CD14-positive monocyte (primary cell): ENCODE results near the gene C9orf85. TPM values are rescaled to one million over a fixed set of nuclear protein-coding genes. Genes with fewer than 3 reads are reported as not detected.

ENCODE experiments used
- DNase-seq, 3 donors: peaks; one replicate each; pipeline ENCODE4 v3.0.0-alpha.2; 2011 to 2022
- H2AFZ ChIP-seq: 2 replicates; pipeline ENCODE4 v1.6.0; 2012; ENCODE audit warnings: mild to moderate bottlenecking, low read depth, low read length, inconsistent platforms; ENCODE audit not compliant: insufficient read depth, poor library complexity, severe bottlenecking
- H3K27ac ChIP-seq, 2 donors: 1 replicate in 1 of 2; 2 replicates in 1 of 2; pipeline ENCODE4 v1.5.1; 2012 to 2013; ENCODE audit warnings: low read length in 2 of 2, control low read depth in 1 of 2, inconsistent platforms in 1 of 2, low read depth in 1 of 2, mild to moderate bottlenecking in 1 of 2
- H3K27me3 ChIP-seq, 2 donors: one replicate each; pipeline versions ENCODE4 v1.6.0 to v1.6.1; 2011 to 2013; ENCODE audit warnings: low read length in 2 of 2; ENCODE audit not compliant: control insufficient read depth in 2 of 2, insufficient read depth in 2 of 2
- H3K36me3 ChIP-seq, 2 donors: replicated peaks in 1 of 2; 1 replicate in 1 of 2; 2 replicates in 1 of 2; pipeline versions ENCODE4 v1.5.1 to v1.6.1; 2012 to 2013; ENCODE audit warnings: low read length in 2 of 2, control low read depth in 1 of 2, inconsistent platforms in 1 of 2, mild to moderate bottlenecking in 1 of 2; ENCODE audit not compliant: insufficient read depth in 2 of 2, control insufficient read depth in 1 of 2
- H3K4me1 ChIP-seq, 2 donors: 1 replicate in 1 of 2; 2 replicates in 1 of 2; pipeline versions ENCODE4 v1.5.1 to v1.6.1; 2012 to 2013; ENCODE audit warnings: low read length in 2 of 2, control low read depth in 1 of 2, inconsistent platforms in 1 of 2, mild to moderate bottlenecking in 1 of 2, moderate library complexity in 1 of 2; ENCODE audit not compliant: insufficient read depth in 2 of 2, control insufficient read depth in 1 of 2
- H3K4me2 ChIP-seq: replicated peaks from 2 replicates; pipeline ENCODE3; 2012; ENCODE audit warnings: low read length, moderate library complexity, mild to moderate bottlenecking; ENCODE audit not compliant: poor library complexity, severe bottlenecking; ENCODE audit errors: extremely low read depth
- H3K4me3 ChIP-seq, 3 experiments: fragments of 200-600 bp in 1 of 3; sonication (generic) in 1 of 3; replicated peaks in 1 of 3; 1 replicate in 2 of 3; 2 replicates in 1 of 3; pipeline ENCODE4 v1.5.1; 2011 to 2013; ENCODE audit warnings: low read length in 3 of 3, mild to moderate bottlenecking in 3 of 3, control low read depth in 2 of 3, low read depth in 2 of 3, inconsistent platforms in 1 of 3, moderate library complexity in 1 of 3
- H3K79me2 ChIP-seq: 2 replicates; pipeline ENCODE4 v1.6.0; 2012; ENCODE audit warnings: mild to moderate bottlenecking, control low read depth, inconsistent platforms, low read length, moderate library complexity; ENCODE audit not compliant: insufficient read depth
- H3K9ac ChIP-seq: 2 replicates; pipeline ENCODE4 v1.6.0; 2017; ENCODE audit warnings: low read length, mild to moderate bottlenecking; ENCODE audit not compliant: insufficient read depth, poor library complexity, severe bottlenecking
- H3K9me3 ChIP-seq, 2 donors: replicated peaks in 1 of 2; 1 replicate in 1 of 2; 2 replicates in 1 of 2; pipeline versions ENCODE4 v1.5.1 to v1.6.1; 2012 to 2013; ENCODE audit warnings: low read length in 2 of 2, control low read depth in 1 of 2; ENCODE audit not compliant: control insufficient read depth in 1 of 2, insufficient read depth in 1 of 2
- H4K20me1 ChIP-seq: 2 replicates; pipeline ENCODE4 v1.6.0; 2012; ENCODE audit warnings: mild to moderate bottlenecking, low read length, control low read depth, moderate library complexity; ENCODE audit not compliant: insufficient read depth
- H3K27ac Mint-ChIP-seq, 7 donors: one replicate each; pipeline ENCODE4 v1.8.0; 2020; ENCODE audit warnings: mild to moderate bottlenecking in 7 of 7, mixed read lengths in 7 of 7, moderate library complexity in 6 of 7, inconsistent platforms in 2 of 7
- H3K27me3 Mint-ChIP-seq, 3 donors: one replicate each; pipeline ENCODE4 v1.8.0; 2021 to 2022; ENCODE audit warnings: low read depth in 3 of 3, mild to moderate bottlenecking in 3 of 3, mixed read lengths in 3 of 3, moderate library complexity in 3 of 3, inconsistent platforms in 1 of 3
- H3K36me3 Mint-ChIP-seq, 2 donors: one replicate each; pipeline ENCODE4 v1.8.0; 2020; ENCODE audit warnings: mixed read lengths in 2 of 2, inconsistent platforms in 1 of 2, mild to moderate bottlenecking in 1 of 2
- H3K4me1 Mint-ChIP-seq: one replicate; pipeline ENCODE4 v1.8.0; 2020; ENCODE audit warnings: mild to moderate bottlenecking, mixed read lengths
- H3K4me3 Mint-ChIP-seq, 2 donors: one replicate each; pipeline ENCODE4 v1.8.0; 2020; ENCODE audit warnings: mild to moderate bottlenecking in 2 of 2, mixed read lengths in 2 of 2, moderate library complexity in 1 of 2
- H3K9me3 Mint-ChIP-seq, 7 donors: one replicate each; pipeline ENCODE4 v1.8.0; 2020 to 2022; ENCODE audit warnings: mixed read lengths in 7 of 7, mild to moderate bottlenecking in 6 of 7, moderate library complexity in 6 of 7, inconsistent platforms in 2 of 7
- WGBS: methylation state at CpG from one replicate; pipeline ENCODE4 v1.1.5; 2013; ENCODE audit warnings: missing lambda C conversion rate; ENCODE audit not compliant: insufficient coverage; 5-methylcytosine and 5-hydroxymethylcytosine counted together
- intact Hi-C, 2 donors: fragments of 100-400 bp; cut with micrococcal nuclease; formaldehyde crosslinking; loops; one replicate each; pipeline versions ENCODE4 v1.15.0 to v1.15.1; 2023
- polyA plus RNA-seq, 3 donors: library from polyadenylated mRNA; depleted of rRNA in 1 of 3; unstranded in 2 of 3; stranded (reverse) in 1 of 3; fragments of 300-500 nt in 2 of 3; fragments of >200 nt in 1 of 3; fragmentation: Illumina TruSeq in 2 of 3; gene quantifications; 1 replicate in 2 of 3; 2 replicates in 1 of 3; pipeline ENCODE4 v1.2.3, GENCODE V29; 2012 to 2021
- TF ChIP-seq, protein P1 (sequence below): fragments of 200-600 bp; IDR thresholded peaks from one replicate; pipeline ENCODE4 v1.8.0; 2022; ENCODE audit warnings: antibody characterized with exemption, mild to moderate bottlenecking

C9orf85 gene
- polyA plus RNA-seq, 3 donors: 4.5 to 6.4 (median 5.4) TPM

DNA sequence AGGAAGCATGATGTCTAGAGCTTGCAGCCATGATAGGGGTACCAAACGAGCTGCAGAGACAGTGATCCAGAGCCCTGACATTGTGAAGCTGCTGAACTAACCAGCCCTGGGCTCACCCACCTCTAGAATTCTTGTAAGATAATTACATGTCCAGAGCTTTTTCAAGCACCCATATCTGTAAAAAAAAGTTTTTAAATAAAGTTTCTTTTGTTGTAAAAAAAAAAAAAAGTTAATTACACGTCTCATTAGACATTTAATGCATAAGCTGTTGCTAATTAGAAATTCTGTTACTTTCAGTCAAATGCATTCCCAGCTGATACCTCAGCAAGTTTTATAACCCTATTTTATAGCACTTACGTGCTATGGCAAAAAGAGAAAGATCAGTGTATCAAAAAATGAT is 65.6 kb downstream of the C9orf85 start:
- no peaks in the 10 kb centered on the region for H3K9me3 ChIP-seq
- whole genome bisulfite sequencing: no CpG with 5 or more reads among the region's 3 CpGs
- no peak overlapping the region for H3K9ac ChIP-seq
- Mint-ChIP-seq H3K4me3 (no peak overlapping the region), H3K9me3 (no peaks in the 10 kb centered on the region), H3K36me3 (peaks cover 11 to 23% of the 10 kb centered on the region in 2 donors), H3K4me1 (peaks cover 10% of the 10 kb centered on the region), H3K27ac (no peak overlapping the region), H3K27me3 (peaks cover 0 to 2% (median 0%) of the 10 kb centered on the region in 3 donors)
- no peaks in the 10 kb centered on the region for H3K4me1 ChIP-seq
- TF ChIP-seq, protein P1, sequence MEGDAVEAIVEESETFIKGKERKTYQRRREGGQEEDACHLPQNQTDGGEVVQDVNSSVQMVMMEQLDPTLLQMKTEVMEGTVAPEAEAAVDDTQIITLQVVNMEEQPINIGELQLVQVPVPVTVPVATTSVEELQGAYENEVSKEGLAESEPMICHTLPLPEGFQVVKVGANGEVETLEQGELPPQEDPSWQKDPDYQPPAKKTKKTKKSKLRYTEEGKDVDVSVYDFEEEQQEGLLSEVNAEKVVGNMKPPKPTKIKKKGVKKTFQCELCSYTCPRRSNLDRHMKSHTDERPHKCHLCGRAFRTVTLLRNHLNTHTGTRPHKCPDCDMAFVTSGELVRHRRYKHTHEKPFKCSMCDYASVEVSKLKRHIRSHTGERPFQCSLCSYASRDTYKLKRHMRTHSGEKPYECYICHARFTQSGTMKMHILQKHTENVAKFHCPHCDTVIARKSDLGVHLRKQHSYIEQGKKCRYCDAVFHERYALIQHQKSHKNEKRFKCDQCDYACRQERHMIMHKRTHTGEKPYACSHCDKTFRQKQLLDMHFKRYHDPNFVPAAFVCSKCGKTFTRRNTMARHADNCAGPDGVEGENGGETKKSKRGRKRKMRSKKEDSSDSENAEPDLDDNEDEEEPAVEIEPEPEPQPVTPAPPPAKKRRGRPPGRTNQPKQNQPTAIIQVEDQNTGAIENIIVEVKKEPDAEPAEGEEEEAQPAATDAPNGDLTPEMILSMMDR: no peak
- H3K4me2 ChIP-seq: no peak overlapping the region
- DNase-seq: no peak
- H3K27ac ChIP-seq: no peak overlapping the region
- H4K20me1 ChIP-seq: no peaks in the 10 kb centered on the region
- H3K36me3 ChIP-seq: peaks cover 13 to 19% of the 10 kb centered on the region in 2 donors
- H3K79me2 ChIP-seq: no peaks in the 10 kb centered on the region
- no peaks in the 10 kb centered on the region for H3K27me3 ChIP-seq
- no peak overlapping the region for H2AFZ ChIP-seq
- no peak overlapping the region for H3K4me3 ChIP-seq
- intact Hi-C loops: no loop called here

DNA sequence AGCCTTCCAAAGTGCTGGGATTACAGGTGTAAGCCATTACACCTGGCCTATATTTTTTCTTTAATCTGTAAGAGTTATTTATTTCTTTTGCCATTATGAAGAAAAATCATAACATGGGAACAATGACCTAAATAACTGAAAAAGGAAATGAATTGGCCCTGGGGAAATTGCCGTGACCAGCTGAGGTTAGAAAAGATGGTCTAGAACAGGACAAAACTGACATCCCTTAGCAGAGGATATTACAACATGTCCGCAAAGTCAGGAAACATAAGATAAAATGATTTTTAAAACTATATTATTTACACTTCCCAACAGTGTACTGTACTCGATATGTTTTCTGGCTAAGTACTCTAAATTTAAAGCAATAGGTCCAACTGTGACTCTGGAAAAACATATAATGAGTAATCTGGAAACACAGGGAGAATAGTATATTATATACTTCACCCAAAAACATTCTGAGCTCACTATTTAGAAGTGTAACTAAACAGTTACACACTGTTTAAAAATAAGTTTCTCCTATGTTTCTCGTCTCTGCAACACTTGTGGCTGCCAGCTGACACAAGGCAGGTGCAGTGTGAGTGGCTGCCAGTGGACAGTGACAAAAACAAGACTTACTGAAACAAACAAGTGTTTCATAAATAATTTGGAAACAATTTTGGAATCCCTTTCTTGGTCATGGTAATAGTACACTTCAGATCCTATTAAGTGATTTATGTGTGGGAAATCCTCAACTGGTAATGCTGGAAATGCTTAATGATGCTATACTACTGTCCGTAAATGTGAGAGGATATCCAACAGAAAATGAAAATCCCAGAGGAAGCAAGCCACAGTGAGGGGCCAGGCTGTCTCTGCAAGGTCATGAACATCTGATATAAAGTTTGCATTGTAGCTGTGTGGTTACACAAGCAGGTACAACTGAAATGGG is 69.1 kb downstream of the C9orf85 start:
- no peak overlapping the region for H2AFZ ChIP-seq
- H3K9ac ChIP-seq: no peak overlapping the region
- peaks cover 0 to 2% of the 10 kb centered on the region in 2 donors for H3K36me3 ChIP-seq
- no peak overlapping the region for H3K4me3 ChIP-seq
- H3K4me1 ChIP-seq: no peaks in the 10 kb centered on the region
- Mint-ChIP-seq H3K4me1 (peaks cover 10% of the 10 kb centered on the region), H3K4me3 (no peak overlapping the region), H3K36me3 (peaks cover 2 to 8% of the 10 kb centered on the region in 2 donors), H3K27me3 (peaks cover 0 to 2% (median 0%) of the 10 kb centered on the region in 3 donors), H3K27ac (no peak overlapping the region), H3K9me3 (peaks cover 0 to 2% (median 0%) of the 10 kb centered on the region in 7 donors)
- WGBS: 78% methylated on average over 1 of the region's 5 CpGs
- no peak overlapping the region for H3K4me2 ChIP-seq
- TF ChIP-seq, protein P1: no peak
- DNase-seq: no peak
- no peaks in the 10 kb centered on the region for H3K27me3 ChIP-seq
- H3K79me2 ChIP-seq: no peaks in the 10 kb centered on the region
- intact Hi-C loops: no loop called here
- H3K9me3 ChIP-seq: no peaks in the 10 kb centered on the region
- H4K20me1 ChIP-seq: no peaks in the 10 kb centered on the region
- H3K27ac ChIP-seq: no peak overlapping the region
